IMR-90 (cell line): ENCODE results near the gene PTGS1. TPM values are rescaled to one million over a fixed set of nuclear protein-coding genes. Genes with fewer than 3 reads are reported as not detected.

Source experiments
- ATAC-seq: fragments of 200-7000 bp; cut with Tn5 transposase; 2 replicates; pipeline ENCODE4 v1.9.1; 2020; ENCODE audit warnings: low read depth, mild to moderate bottlenecking, moderate library complexity
- BruUV-seq: library from RNA; stranded (reverse); fragments of 400-500 nt; replicated peaks from 2 replicates; lab custom pipeline; 2021; lab: Mats Ljungman, UMichigan
- CTCF ChIA-PET: fragments of 300-600 bp; formaldehyde crosslinking; extraction: SDS; loops from one replicate; lab custom pipeline; 2021; ENCODE audit warnings: antibody characterized with exemption; lab: Yijun Ruan, JAX
- POLR2A ChIA-PET: fragments of 300-600 bp; sonication (Branson Sonifier 250); formaldehyde crosslinking; loops from one replicate; lab custom pipeline; 2022; ENCODE audit warnings: antibody characterized with exemption; ENCODE audit not compliant: unreplicated experiment; lab: Charles Lee
- DNase-seq: peaks from one replicate; pipeline ENCODE4 v3.0.0; 2013
- H2AFZ ChIP-seq: replicated peaks from 2 replicates; pipeline ENCODE3; 2013; ENCODE audit warnings: low read length, mild to moderate bottlenecking; ENCODE audit not compliant: poor library complexity
- H2AK5ac ChIP-seq: 2 replicates; pipeline ENCODE4 v1.6.1; 2013; ENCODE audit warnings: low read depth, low read length, inconsistent platforms
- H2AK9ac ChIP-seq: replicated peaks from 2 replicates; pipeline ENCODE3; 2013; ENCODE audit warnings: mild to moderate bottlenecking, low read depth, low read length, moderate library complexity; ENCODE audit not compliant: poor library complexity
- H2BK120ac ChIP-seq: 2 replicates; pipeline ENCODE4 v1.6.1; 2013; ENCODE audit warnings: low read depth, low read length, inconsistent platforms
- H2BK15ac ChIP-seq: 3 replicates; pipeline ENCODE4 v1.6.1; 2013; ENCODE audit warnings: low read depth, low read length, inconsistent platforms
- H2BK20ac ChIP-seq: 2 replicates; pipeline ENCODE4 v1.6.1; 2013; ENCODE audit warnings: low read depth, mild to moderate bottlenecking, inconsistent platforms, low read length, moderate library complexity
- H2BK5ac ChIP-seq: 2 replicates; pipeline ENCODE4 v1.6.1; 2013; ENCODE audit warnings: mild to moderate bottlenecking, low read depth, low read length, inconsistent platforms; ENCODE audit not compliant: poor library complexity, severe bottlenecking
- H3K14ac ChIP-seq: replicated peaks from 2 replicates; pipeline ENCODE4 v1.6.1; 2013; ENCODE audit warnings: low read depth, low read length, inconsistent platforms
- H3K18ac ChIP-seq: 2 replicates; pipeline ENCODE4 v1.6.1; 2013; ENCODE audit warnings: low read depth, low read length, control low read depth
- H3K23ac ChIP-seq: 2 replicates; pipeline ENCODE4 v1.6.1; 2013; ENCODE audit warnings: low read depth, low read length, inconsistent platforms
- H3K27ac ChIP-seq: 2 replicates; pipeline ENCODE4 v1.5.1; 2013; ENCODE audit warnings: mild to moderate bottlenecking, control low read depth, low read length; ENCODE audit not compliant: insufficient read depth
- H3K27me3 ChIP-seq: 2 replicates; pipeline ENCODE4 v1.6.1; 2013; ENCODE audit warnings: low read length; ENCODE audit not compliant: control insufficient read depth, insufficient read depth
- H3K36me3 ChIP-seq: 2 replicates; pipeline ENCODE4 v1.6.1; 2013; ENCODE audit warnings: low read length, mixed read lengths; ENCODE audit not compliant: control insufficient read depth, insufficient read depth
- H3K4ac ChIP-seq: 2 replicates; pipeline ENCODE4 v1.6.1; 2013; ENCODE audit warnings: low read depth, low read length, inconsistent platforms
- H3K4me1 ChIP-seq: 2 replicates; pipeline ENCODE4 v1.6.1; 2013; ENCODE audit warnings: low read length, mixed read lengths; ENCODE audit not compliant: control insufficient read depth, insufficient read depth
- H3K4me2 ChIP-seq: 2 replicates; pipeline ENCODE4 v1.6.1; 2013; ENCODE audit warnings: low read depth, mild to moderate bottlenecking, control low read depth, low read length, moderate library complexity
- H3K4me3 ChIP-seq: 2 replicates; pipeline ENCODE4 v1.5.1; 2013; ENCODE audit warnings: low read depth, mild to moderate bottlenecking, control low read depth, low read length, moderate library complexity; ENCODE audit not compliant: insufficient read depth
- H3K56ac ChIP-seq: 2 replicates; pipeline ENCODE4 v1.6.1; 2013; ENCODE audit warnings: low read length, inconsistent platforms; ENCODE audit not compliant: insufficient read depth; ENCODE audit errors: extremely low read depth
- H3K79me1 ChIP-seq, 2 experiments: 2 replicates each; pipeline ENCODE4 v1.6.1; 2013; ENCODE audit warnings: low read length in 2 of 2, inconsistent platforms in 1 of 2, low read depth in 1 of 2
- H3K9ac ChIP-seq: 2 replicates; pipeline ENCODE4 v1.6.1; 2013; ENCODE audit warnings: low read depth, low read length, control low read depth
- H3K9me1 ChIP-seq: 2 replicates; pipeline ENCODE4 v1.6.1; 2013; ENCODE audit warnings: low read length, inconsistent platforms; ENCODE audit not compliant: insufficient read depth
- H3K9me3 ChIP-seq: 2 replicates; pipeline ENCODE4 v1.6.1; 2013; ENCODE audit warnings: low read length; ENCODE audit not compliant: control insufficient read depth, insufficient read depth
- H4K20me1 ChIP-seq: 2 replicates; pipeline ENCODE4 v1.6.1; 2013; ENCODE audit warnings: low read length, inconsistent platforms; ENCODE audit not compliant: insufficient read depth
- H4K5ac ChIP-seq: 2 replicates; pipeline ENCODE4 v1.6.1; 2013; ENCODE audit warnings: mild to moderate bottlenecking, low read depth, low read length, control low read depth
- H4K8ac ChIP-seq, 2 experiments: 2 replicates each; pipeline ENCODE4 v1.6.1; 2013; ENCODE audit warnings: low read depth in 2 of 2, low read length in 2 of 2, control low read depth in 1 of 2, inconsistent platforms in 1 of 2
- H4K91ac ChIP-seq: 2 replicates; pipeline ENCODE4 v1.6.1; 2013; ENCODE audit warnings: low read depth, low read length, inconsistent platforms; ENCODE audit not compliant: insufficient read depth
- BHLHE40 ChIP-seq: fragments of 150-350 bp; IDR thresholded peaks from 2 replicates; pipeline ENCODE4 v1.6.1; 2016; ENCODE audit warnings: mild to moderate bottlenecking, low read depth, low read length
- CEBPB ChIP-seq: IDR thresholded peaks from 2 replicates; pipeline ENCODE4 v1.6.1; 2012; ENCODE audit warnings: low read depth, low read length, improper control_type of control experiment
- CHD1 ChIP-seq: IDR thresholded peaks from 2 replicates; pipeline ENCODE4 v1.6.1; 2012; ENCODE audit warnings: low read depth, low read length, improper control_type of control experiment
- CTCF ChIP-seq: conservative IDR thresholded peaks from 2 replicates; pipeline ENCODE4 v1.5.1; 2012; ENCODE audit warnings: mild to moderate bottlenecking, low read depth, low read length, improper control_type of control experiment
- ELK1 ChIP-seq: fragments of 150-350 bp; IDR thresholded peaks from 2 replicates; pipeline ENCODE4 v1.6.1; 2016; ENCODE audit warnings: low read depth, mild to moderate bottlenecking, low read length, moderate library complexity, borderline replicate concordance
- FOS ChIP-seq: fragments of 150-350 bp; IDR thresholded peaks from 2 replicates; pipeline ENCODE4 v1.6.1; 2016; ENCODE audit warnings: low read depth, low read length
- MAFK ChIP-seq: IDR thresholded peaks from 2 replicates; pipeline ENCODE4 v1.6.1; 2012; ENCODE audit warnings: low read depth, low read length, improper control_type of control experiment
- MAZ ChIP-seq: IDR thresholded peaks from 2 replicates; pipeline ENCODE4 v1.6.1; 2012; ENCODE audit warnings: low read depth, mild to moderate bottlenecking, low read length, improper control_type of control experiment, moderate library complexity, borderline replicate concordance
- MXI1 ChIP-seq: IDR thresholded peaks from 2 replicates; pipeline ENCODE4 v1.6.1; 2012; ENCODE audit warnings: low read depth, mild to moderate bottlenecking, low read length, moderate library complexity, borderline replicate concordance
- NFE2L2 ChIP-seq: fragments of 150-350 bp; IDR thresholded peaks from 2 replicates; pipeline ENCODE4 v1.6.1; 2016; ENCODE audit warnings: low read depth, mild to moderate bottlenecking, low read length
- POLR2A ChIP-seq: IDR thresholded peaks from 2 replicates; pipeline ENCODE4 v1.6.1; 2012; ENCODE audit warnings: mild to moderate bottlenecking, low read depth, low read length
- RAD21 ChIP-seq: IDR thresholded peaks from 2 replicates; pipeline ENCODE4 v1.6.1; 2012; ENCODE audit warnings: low read length, improper control_type of control experiment
- RCOR1 ChIP-seq: IDR thresholded peaks from 2 replicates; pipeline ENCODE4 v1.6.1; 2012; ENCODE audit warnings: mild to moderate bottlenecking, low read length, improper control_type of control experiment; ENCODE audit not compliant: insufficient replicate concordance
- RFX5 ChIP-seq: IDR thresholded peaks from 2 replicates; pipeline ENCODE4 v1.8.0; 2012; ENCODE audit warnings: low read depth, mild to moderate bottlenecking, low read length, moderate library complexity
- SMC3 ChIP-seq: fragments of 150-350 bp; IDR thresholded peaks from 2 replicates; pipeline ENCODE4 v1.6.1; 2016; ENCODE audit warnings: low read depth, mild to moderate bottlenecking, antibody characterized with exemption, low read length, moderate library complexity
- USF2 ChIP-seq: fragments of 150-350 bp; IDR thresholded peaks from 2 replicates; pipeline ENCODE4 v1.6.1; 2017; ENCODE audit warnings: mild to moderate bottlenecking, antibody characterized with exemption, low read length, low read depth
- WGBS, 2 experiments: methylation state at CpG; one replicate each; pipeline versions ENCODE4 v1.1.5 to v1.1.7; 2013; ENCODE audit warnings: missing lambda C conversion rate in 2 of 2; ENCODE audit not compliant: insufficient read length in 1 of 2; ENCODE audit errors: extremely low coverage in 2 of 2; 5-methylcytosine and 5-hydroxymethylcytosine counted together
- dilution Hi-C: fragments of 300-500 bp; cut with HindIII; formaldehyde crosslinking; loops from one replicate; pipeline ENCODE4 v1.14.3; 2018; ENCODE audit warnings: low sequenced_read_pairs; ENCODE audit not compliant: unreplicated experiment
- in situ Hi-C: fragments of 300-500 bp; cut with MboI; formaldehyde crosslinking; loops from 3 replicates; pipeline ENCODE4 v1.14.3; 2019; ENCODE audit warnings: low sequenced_read_pairs, inconsistent platforms, mixed read lengths
- intact Hi-C: fragments of 100-400 bp; cut with micrococcal nuclease; formaldehyde crosslinking; loops from 2 replicates; pipeline ENCODE4 v1.10.0; 2022
- polyA plus RNA-seq, 3 experiments: library from polyadenylated mRNA; depleted of rRNA; stranded (reverse); fragments of >200 nt; gene quantifications; 2 replicates each; pipeline ENCODE4 v1.2.3, GENCODE V29; 2012; ENCODE audit warnings: low replicate concordance in 1 of 3
- total RNA-seq: library from RNA; depleted of rRNA; stranded (reverse); fragments of >200 nt; gene quantifications from 2 replicates; pipeline ENCODE4 v1.2.3, GENCODE V29; 2012

Gene PTGS1
- total and polyA plus RNA-seq, 2 of the 4 experiments (the other 2 are of a cell fraction) = 24.7 to 38.3 TPM

GRCh38 chr9:122340161-122340560 is 30.7 kb upstream of the PTGS1 start:
- dilution Hi-C loops = no loop called here
- H3K9ac ChIP-seq = no peak overlapping the region
- H3K4me3 ChIP-seq = no peak overlapping the region
- H2BK120ac ChIP-seq = no peak overlapping the region
- no peak overlapping the region for H4K91ac ChIP-seq
- no peak overlapping the region for H3K23ac ChIP-seq
- no peak overlapping the region for H3K4ac ChIP-seq
- no peak overlapping the region for H4K8ac ChIP-seq
- no peaks in the 10 kb centered on the region for H3K79me1 ChIP-seq
- intact Hi-C loops = no loop called here
- no peaks in the 10 kb centered on the region; the same call in 1 of the 2 replicates for H3K9me1 ChIP-seq
- H2BK15ac ChIP-seq = no peak overlapping the region
- H2BK5ac ChIP-seq = no peak overlapping the region
- ATAC-seq = no peak
- no peaks in the 10 kb centered on the region for H3K9me3 ChIP-seq
- no peaks in the 10 kb centered on the region for H3K4me1 ChIP-seq
- TF ChIP-seq CEBPB = no peak
- no peak for TF ChIP-seq RFX5
- TF ChIP-seq CHD1 = no peak
- TF ChIP-seq CTCF = no peak
- no peak for TF ChIP-seq FOS
- no peak for TF ChIP-seq ELK1
- no peak for TF ChIP-seq MAZ
- no peak for TF ChIP-seq MXI1
- no peak for TF ChIP-seq SMC3
- no peak for TF ChIP-seq BHLHE40
- TF ChIP-seq RCOR1 = no peak
- no peak for TF ChIP-seq POLR2A
- no peak for TF ChIP-seq RAD21
- TF ChIP-seq MAFK = no peak
- TF ChIP-seq USF2 = no peak
- TF ChIP-seq NFE2L2 = no peak
- CTCF ChIA-PET = no interaction called here
- in situ Hi-C loops = loop anchor here (5.0 kb wide), 1 partner anchor 73 kb away; no protein-coding TSS in a partner anchor
- DNase-seq = no peak
- no peak overlapping the region for H3K56ac ChIP-seq
- H2AK5ac ChIP-seq = no peak overlapping the region
- H3K36me3 ChIP-seq = no peaks in the 10 kb centered on the region
- no TSS peak for BruUV-seq
- H4K5ac ChIP-seq = no peak overlapping the region
- no peaks in the 10 kb centered on the region for H4K20me1 ChIP-seq
- H3K27me3 ChIP-seq = peaks cover 22% of the 10 kb centered on the region
- H2AK9ac ChIP-seq = no peak overlapping the region
- H2AFZ ChIP-seq = no peak overlapping the region
- H3K14ac ChIP-seq = no peak overlapping the region
- H2BK20ac ChIP-seq = no peak overlapping the region
- no peak overlapping the region for H3K27ac ChIP-seq
- H3K4me2 ChIP-seq = no peak overlapping the region
- no peak overlapping the region for H3K18ac ChIP-seq
- no CpG with 5 or more reads among the region's 6 CpGs for WGBS, 2 experiments
- POLR2A ChIA-PET = no interaction called here
